GM12873 (cell line): ENCODE data around the gene KREMEN2.

ENCODE experiments used
- CTCF ChIP-seq: IDR thresholded peaks from 2 replicates; pipeline ENCODE4 v1.5.1; 2012; ENCODE audit warnings: low read depth, mild to moderate bottlenecking, moderate library complexity, low read length, control low read depth; ENCODE audit not compliant: insufficient read depth; ENCODE audit errors: missing control alignments

KREMEN2 gene

GRCh38 chr16:2973605-2974318 is 9.7 kb downstream of the KREMEN2 start:
- no peak for TF ChIP-seq CTCF

- no peak for TF ChIP-seq CTCF
Observed at GRCh38 chr16:2974319-2975056, 10.4 kb downstream of the KREMEN2 start.

- no peak for TF ChIP-seq CTCF
Observed at GRCh38 chr16:2975161-2975795, 11.2 kb downstream of the KREMEN2 start.

GRCh38 chr16:2976201-2976600 is 12.1 kb downstream of the KREMEN2 start:
- no peak for TF ChIP-seq CTCF

GRCh38 chr16:2976673-2977072 is 12.6 kb downstream of the KREMEN2 start:
- TF ChIP-seq CTCF: no peak

- TF ChIP-seq CTCF: no peak
Observed at GRCh38 chr16:2977440-2977839, 13.4 kb downstream of the KREMEN2 start.

- TF ChIP-seq CTCF: no peak
Observed at GRCh38 chr16:2979669-2980226, 15.7 kb downstream of the KREMEN2 start.
